ENCODE results near the gene SNX25.

DNA sequence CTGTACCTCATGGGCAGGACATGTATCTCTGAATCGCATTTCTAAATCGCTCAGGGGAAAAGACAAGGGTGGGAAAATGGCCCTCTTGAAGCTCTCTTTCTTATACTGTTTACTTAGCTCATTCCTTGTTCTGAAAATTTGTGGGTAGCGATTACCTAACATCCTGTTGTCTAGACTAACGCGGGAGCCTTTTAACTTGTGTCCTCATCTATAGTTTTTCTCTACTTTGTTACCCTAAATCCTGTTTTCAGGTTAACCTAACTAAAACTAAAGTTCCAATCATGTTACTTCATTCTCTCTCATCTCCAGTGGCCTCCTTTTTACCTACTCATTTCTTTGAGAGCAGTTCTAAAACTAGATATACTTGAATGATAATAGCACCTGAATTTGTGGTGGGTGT, 45.0 kb downstream of the SNX25 start:
- TF ChIP-seq, protein P1, sequence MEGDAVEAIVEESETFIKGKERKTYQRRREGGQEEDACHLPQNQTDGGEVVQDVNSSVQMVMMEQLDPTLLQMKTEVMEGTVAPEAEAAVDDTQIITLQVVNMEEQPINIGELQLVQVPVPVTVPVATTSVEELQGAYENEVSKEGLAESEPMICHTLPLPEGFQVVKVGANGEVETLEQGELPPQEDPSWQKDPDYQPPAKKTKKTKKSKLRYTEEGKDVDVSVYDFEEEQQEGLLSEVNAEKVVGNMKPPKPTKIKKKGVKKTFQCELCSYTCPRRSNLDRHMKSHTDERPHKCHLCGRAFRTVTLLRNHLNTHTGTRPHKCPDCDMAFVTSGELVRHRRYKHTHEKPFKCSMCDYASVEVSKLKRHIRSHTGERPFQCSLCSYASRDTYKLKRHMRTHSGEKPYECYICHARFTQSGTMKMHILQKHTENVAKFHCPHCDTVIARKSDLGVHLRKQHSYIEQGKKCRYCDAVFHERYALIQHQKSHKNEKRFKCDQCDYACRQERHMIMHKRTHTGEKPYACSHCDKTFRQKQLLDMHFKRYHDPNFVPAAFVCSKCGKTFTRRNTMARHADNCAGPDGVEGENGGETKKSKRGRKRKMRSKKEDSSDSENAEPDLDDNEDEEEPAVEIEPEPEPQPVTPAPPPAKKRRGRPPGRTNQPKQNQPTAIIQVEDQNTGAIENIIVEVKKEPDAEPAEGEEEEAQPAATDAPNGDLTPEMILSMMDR (IDR thresholded peaks at IDR 0.05) = no peak
- no peak for TF ChIP-seq POLR2A (IDR thresholded peaks at IDR 0.05)
